ENCODE measurements around the gene SLC12A6. TPM values are rescaled to one million over a fixed set of nuclear protein-coding genes. Genes with fewer than 3 reads are reported as not detected.
A peak's percentile ranks its signal among the peaks of the same experiment; 100 is the strongest.

The SLC12A6 gene
- total and polyA plus RNA-seq, 2 of the 13 experiments (the other 11 are each of a cell fraction or from before 2014, with no cell fraction given) = 15.2 to 30.1 TPM

DNA sequence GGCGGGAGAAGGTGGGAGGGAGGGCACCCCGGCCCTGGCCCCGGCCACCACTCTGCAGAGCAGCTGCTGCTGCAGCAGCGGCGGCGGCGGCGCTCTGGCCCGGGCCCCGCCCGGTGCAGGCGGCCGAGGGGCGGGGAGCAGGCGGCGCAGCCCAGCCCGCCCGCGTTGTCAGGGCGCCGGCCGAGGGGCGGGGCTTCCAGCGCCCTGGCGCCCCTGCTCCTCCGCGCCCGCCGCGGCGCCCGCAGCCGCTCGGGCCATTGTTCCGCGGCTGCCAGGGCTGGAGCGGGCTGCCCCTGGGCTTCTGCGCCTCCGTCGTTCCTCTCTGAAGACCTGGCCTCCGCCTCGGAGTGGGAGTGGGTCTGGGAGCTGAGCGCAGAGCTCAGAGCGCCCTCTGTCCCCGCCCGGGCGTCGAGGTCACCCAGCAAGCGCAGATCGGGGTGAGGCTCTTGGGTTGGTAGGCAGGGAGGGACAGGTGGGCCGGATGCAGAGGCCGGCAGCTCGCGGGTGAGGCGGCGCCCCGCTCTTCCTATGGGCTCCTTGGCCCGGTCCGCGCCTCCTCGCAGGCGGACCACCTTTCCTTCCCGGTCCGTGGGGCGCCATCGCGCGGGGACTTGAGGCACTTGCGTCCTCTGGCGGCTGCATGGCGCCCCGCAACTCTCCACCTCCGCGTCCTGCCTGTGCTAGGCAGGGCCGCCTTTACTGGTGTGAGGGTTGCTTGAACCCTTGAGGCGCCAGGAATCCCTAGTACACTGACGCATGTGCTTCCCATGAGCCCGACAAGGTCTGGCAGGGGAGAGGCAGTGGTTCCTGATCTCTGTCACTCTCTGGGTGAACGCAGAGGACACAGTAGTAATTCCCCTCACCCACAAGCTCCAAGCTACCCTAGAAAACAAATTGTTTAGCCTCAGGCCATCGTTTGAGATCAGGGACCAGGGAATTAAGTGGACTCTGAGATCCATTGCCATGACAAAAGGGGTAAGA lies 29.8 kb upstream of the SLC12A6 start, which contains the start of gene LPCAT4 (continued):
- no peak for TF ChIP-seq DPF2 (CRISPR knock-in tag; IDR thresholded peaks at IDR 0.05; ENCODE audit: borderline replicate concordance, low read depth)
- no peak for TF ChIP-seq HOXA5 (CRISPR knock-in tag; IDR thresholded peaks at IDR 0.05)
- peak; percentile 59; the same call in 1 of the 2 replicates for TF ChIP-seq ZNF558 (CRISPR knock-in tag; IDR thresholded peaks at IDR 0.05; ENCODE audit: borderline replicate concordance)
- TF ChIP-seq ISX (CRISPR knock-in tag; conservative IDR thresholded peaks at IDR 0.05) = no peak
- TF ChIP-seq SNRNP70 (IDR thresholded peaks at IDR 0.05; ENCODE audit: low read depth, low read length) = no peak
- no peak for TF ChIP-seq ZNF510 (CRISPR knock-in tag; IDR thresholded peaks at IDR 0.05; ENCODE audit: low read depth)
- no peak for TF ChIP-seq ZBTB14 (CRISPR knock-in tag; IDR thresholded peaks at IDR 0.05)
- peak; percentile 38; the same call in 1 of the 2 replicates for TF ChIP-seq IRF2 (CRISPR knock-in tag; IDR thresholded peaks at IDR 0.05)
- no peak for TF ChIP-seq DMTF1 (CRISPR knock-in tag; IDR thresholded peaks at IDR 0.05)
- TF ChIP-seq EP300 (IDR thresholded peaks at IDR 0.05; ENCODE audit: low read depth in 2 of 2, low read length in 2 of 2) = 0 out of 4 replicates have a peak, but pooled peaks of 1 of the 2 experiments have one; percentile 18
- TF ChIP-seq EP300 (CRISPR knock-in tag; IDR thresholded peaks at IDR 0.05; ENCODE audit: borderline replicate concordance) = no peak
- TF ChIP-seq SRF (IDR thresholded peaks at IDR 0.05; ENCODE audit: low read depth, low read length) = no peak
- 0 out of 2 replicates have a peak, but pooled peaks have one; percentile 20 for TF ChIP-seq GFI1 (CRISPR knock-in tag; IDR thresholded peaks at IDR 0.05; ENCODE audit: borderline replicate concordance)
- TF ChIP-seq ZNF512 (CRISPR knock-in tag; IDR thresholded peaks at IDR 0.05) = no peak
- no peak for TF ChIP-seq PLRG1 (conservative IDR thresholded peaks at IDR 0.05)
- 0 out of 2 replicates have a peak, but pooled peaks have one; percentile 20 for TF ChIP-seq KMT2B (CRISPR knock-in tag; IDR thresholded peaks at IDR 0.05)
- TF ChIP-seq ZNF782 (CRISPR knock-in tag; IDR thresholded peaks at IDR 0.05; ENCODE audit: borderline replicate concordance) = peak; percentile 55; the same call in 1 of the 2 replicates
- TF ChIP-seq SMARCE1 (IDR thresholded peaks at IDR 0.05; ENCODE audit: borderline replicate concordance) = no peak
- no peak for TF ChIP-seq NKX3-1 (CRISPR knock-in tag; IDR thresholded peaks at IDR 0.05)
- TF ChIP-seq, protein P1, sequence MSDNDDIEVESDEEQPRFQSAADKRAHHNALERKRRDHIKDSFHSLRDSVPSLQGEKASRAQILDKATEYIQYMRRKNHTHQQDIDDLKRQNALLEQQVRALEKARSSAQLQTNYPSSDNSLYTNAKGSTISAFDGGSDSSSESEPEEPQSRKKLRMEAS (IDR thresholded peaks at IDR 0.05) = 0 out of 2 replicates have a peak, but pooled peaks have one; percentile 39
- TF ChIP-seq, protein P2, sequence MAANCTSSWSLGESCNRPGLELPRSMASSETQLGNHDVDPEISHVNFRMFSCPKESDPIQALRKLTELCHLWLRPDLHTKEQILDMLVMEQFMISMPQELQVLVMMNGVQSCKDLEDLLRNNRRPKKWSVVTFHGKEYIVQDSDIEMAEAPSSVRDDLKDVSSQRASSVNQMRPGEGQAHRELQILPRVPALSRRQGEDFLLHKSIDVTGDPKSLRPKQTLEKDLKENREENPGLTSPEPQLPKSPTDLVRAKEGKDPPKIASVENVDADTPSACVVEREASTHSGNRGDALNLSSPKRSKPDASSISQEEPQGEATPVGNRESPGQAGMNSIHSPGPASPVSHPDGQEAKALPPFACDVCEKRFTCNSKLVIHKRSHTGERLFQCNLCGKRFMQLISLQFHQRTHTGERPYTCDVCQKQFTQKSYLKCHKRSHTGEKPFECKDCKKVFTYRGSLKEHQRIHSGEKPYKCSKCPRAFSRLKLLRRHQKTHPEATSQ (CRISPR knock-in tag; IDR thresholded peaks at IDR 0.05; ENCODE audit: borderline replicate concordance) = 0 out of 2 replicates have a peak, but pooled peaks have one; percentile 43
- no peak for TF ChIP-seq CBX1 (IDR thresholded peaks at IDR 0.05; ENCODE audit: low read depth)
- 0 out of 2 replicates have a peak, but pooled peaks have one; percentile 42 for TF ChIP-seq ZNF33B (CRISPR knock-in tag; IDR thresholded peaks at IDR 0.05)

Measured in HepG2 (cell line).